Bronchial epithelial cell (primary cell): ENCODE measurements around the gene ATAD2B. TPM values are rescaled to one million over a fixed set of nuclear protein-coding genes. Genes with fewer than 3 reads are reported as not detected.

Experiments used
- DNase-seq: peaks from one replicate; pipeline ENCODE4 v3.0.0-alpha.2; 2010; ENCODE audit warnings: low read depth
- FAIRE-seq: peaks from 2 replicates; lab custom pipeline; 2011; peaks lifted over from hg19 to GRCh38; lab: Jason Lieb, UNC
- H3K27me3 ChIP-seq: 2 replicates; pipeline ENCODE4 v1.5.1; 2011; ENCODE audit warnings: low read length; ENCODE audit not compliant: control insufficient read depth, insufficient read depth
- H3K36me3 ChIP-seq: 2 replicates; pipeline ENCODE4 v1.5.1; 2011; ENCODE audit warnings: low read length; ENCODE audit not compliant: control insufficient read depth, insufficient read depth
- H3K4me3 ChIP-seq: 2 replicates; pipeline ENCODE4 v1.5.1; 2011; ENCODE audit warnings: mild to moderate bottlenecking, low read depth, low read length, control low read depth
- CTCF ChIP-seq: IDR thresholded peaks from 2 replicates; pipeline ENCODE4 v1.5.1; 2011; ENCODE audit warnings: mild to moderate bottlenecking, moderate library complexity, low read length, control low read depth, inconsistent platforms; ENCODE audit not compliant: insufficient read depth, severe bottlenecking
- total RNA-seq: library from RNA; depleted of rRNA; stranded (reverse); fragments of >200 nt; gene quantifications from 2 replicates; pipeline ENCODE4 v1.2.1, GENCODE V29; 2014

The ATAD2B gene
- total RNA-seq, 1 donor from 2014 or later = 8.7 TPM

- Histone ChIP-seq H3K4me3 (no peak overlapping the region), H3K27me3 (no peaks in the 10 kb centered on the region), H3K36me3 (peaks cover 1% of the 10 kb centered on the region)
- FAIRE-seq = no peak
- no peak for DNase-seq
- no peak for TF ChIP-seq CTCF
These were observed 164.8 kb downstream of the ATAD2B start for GRCh38 chr2:23762141-23762540.

GRCh38 chr2:23761638-23762037 lies 165.3 kb downstream of the ATAD2B start:
- Histone ChIP-seq H3K27me3 (no peaks in the 10 kb centered on the region), H3K36me3 (peaks cover 1% of the 10 kb centered on the region), H3K4me3 (no peak overlapping the region)
- no peak for TF ChIP-seq CTCF
- DNase-seq (no peak), FAIRE-seq (no peak)

- no peak overlapping the region for H3K4me3 ChIP-seq
- FAIRE-seq (no peak), DNase-seq (peak; percentile 51)
- H3K27me3 ChIP-seq = no peaks in the 10 kb centered on the region
- peaks cover 1% of the 10 kb centered on the region for H3K36me3 ChIP-seq
- TF ChIP-seq CTCF = no peak
These were observed 166.2 kb downstream of the ATAD2B start for GRCh38 chr2:23760736-23761135.

- H3K4me3 ChIP-seq = no peak overlapping the region
- no peaks in the 10 kb centered on the region for H3K27me3 ChIP-seq
- no peak for TF ChIP-seq CTCF
- FAIRE-seq (peak; percentile 91), DNase-seq (peak; percentile 93)
- peaks cover 1% of the 10 kb centered on the region for H3K36me3 ChIP-seq
These were observed 169.1 kb downstream of the ATAD2B start for GRCh38 chr2:23757686-23758433.

GRCh38 chr2:23756593-23757292 lies 170.2 kb downstream of the ATAD2B start:
- Histone ChIP-seq H3K36me3 (peaks cover 1% of the 10 kb centered on the region), H3K27me3 (no peaks in the 10 kb centered on the region), H3K4me3 (no peak overlapping the region)
- no peak for TF ChIP-seq CTCF
- FAIRE-seq (no peak), DNase-seq (peak; percentile 85)
